HG03457 (cell line): ENCODE data around the gene LRPAP1.
"Not testable (repeated sequence)": the region's sequence is repeated elsewhere in the genome, so short reads cannot be mapped to it uniquely, and the experiment has no call there.

ENCODE experiments used
- ATAC-seq: cut with Tn5 transposase; IDR thresholded peaks from one replicate; pipeline ENCODE4 v1.9.1; 2021; ENCODE audit warnings: moderate number of reproducible peaks; ENCODE audit not compliant: unreplicated experiment

Gene LRPAP1

DNA sequence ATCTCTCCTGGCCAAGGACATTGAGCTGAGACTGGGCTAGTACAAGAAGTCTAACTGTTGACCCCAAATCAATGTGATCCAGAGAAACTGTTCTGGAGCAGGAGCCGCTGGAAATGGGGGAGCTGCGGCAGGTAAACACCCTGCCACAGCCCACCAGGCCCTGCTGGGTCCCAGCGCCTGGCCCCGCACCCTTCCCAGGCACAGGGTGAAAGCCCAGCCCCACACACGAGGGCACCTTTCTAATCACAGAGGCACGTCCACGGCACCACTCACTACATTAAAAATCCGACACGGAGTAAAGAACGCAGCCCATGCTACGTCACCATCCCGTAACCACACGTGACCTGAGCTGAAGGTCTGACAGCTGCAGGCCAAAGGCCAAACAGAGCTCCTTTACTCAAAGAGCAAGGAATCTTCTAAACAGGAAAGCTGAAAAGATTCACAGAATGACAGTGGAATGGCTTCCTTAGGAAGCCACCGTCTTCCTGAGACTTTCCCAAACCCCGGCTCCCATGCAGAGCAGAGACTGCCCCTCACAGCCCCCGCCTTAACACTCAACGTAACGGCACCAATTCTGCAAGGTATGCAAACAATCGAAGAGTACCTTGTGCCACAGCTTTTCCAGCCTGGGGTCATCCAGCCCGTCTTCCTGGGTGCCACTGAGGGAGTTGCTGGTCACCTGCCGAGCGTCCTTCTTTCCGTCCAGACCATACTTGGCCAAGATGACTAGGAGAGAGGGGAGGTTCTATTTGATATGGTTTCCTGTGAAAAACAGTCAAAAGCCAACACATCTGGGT, 12.6 kb downstream of the LRPAP1 start:
- no peak for ATAC-seq

DNA sequence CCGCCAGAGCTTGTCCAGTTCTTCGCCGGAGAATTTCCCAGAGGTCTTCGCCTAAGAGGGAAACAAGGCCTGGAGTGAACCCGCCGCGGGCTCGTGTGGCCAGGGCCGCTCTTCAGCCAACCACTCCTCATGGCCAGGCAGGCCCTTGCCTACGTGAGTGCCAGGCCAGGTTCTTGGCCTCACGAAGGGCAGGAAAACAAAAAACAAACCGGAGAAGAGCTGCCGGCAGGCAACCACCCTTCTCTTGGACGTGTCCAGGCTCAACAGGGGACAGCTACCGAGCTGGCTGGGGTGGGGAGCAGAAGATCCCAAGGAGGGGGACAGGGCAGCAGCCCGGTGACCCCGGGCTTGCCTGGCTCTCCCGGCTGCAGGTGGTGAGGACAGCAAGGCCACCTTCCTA, 13.3 kb downstream of the LRPAP1 start:
- no peak for ATAC-seq

DNA sequence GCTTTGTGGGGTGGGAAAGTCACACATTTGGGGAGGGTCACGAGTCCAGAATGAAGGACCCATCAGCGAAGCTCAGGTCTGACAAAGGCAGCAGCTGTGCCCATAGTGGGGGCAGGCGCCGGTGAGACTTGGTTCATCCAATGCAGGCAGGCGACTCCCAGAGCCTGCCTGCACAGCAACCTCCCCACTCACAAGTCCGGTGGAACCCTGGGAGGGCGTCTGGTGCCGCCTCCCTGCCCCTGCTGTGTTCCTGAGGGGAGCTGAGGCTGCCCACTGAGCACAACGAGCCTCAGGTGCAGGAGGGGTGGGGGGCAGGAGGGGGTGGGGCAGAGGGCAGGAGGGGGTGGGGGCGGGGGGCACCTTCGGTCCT, 13.7 kb downstream of the LRPAP1 start:
- ATAC-seq = no peak

DNA sequence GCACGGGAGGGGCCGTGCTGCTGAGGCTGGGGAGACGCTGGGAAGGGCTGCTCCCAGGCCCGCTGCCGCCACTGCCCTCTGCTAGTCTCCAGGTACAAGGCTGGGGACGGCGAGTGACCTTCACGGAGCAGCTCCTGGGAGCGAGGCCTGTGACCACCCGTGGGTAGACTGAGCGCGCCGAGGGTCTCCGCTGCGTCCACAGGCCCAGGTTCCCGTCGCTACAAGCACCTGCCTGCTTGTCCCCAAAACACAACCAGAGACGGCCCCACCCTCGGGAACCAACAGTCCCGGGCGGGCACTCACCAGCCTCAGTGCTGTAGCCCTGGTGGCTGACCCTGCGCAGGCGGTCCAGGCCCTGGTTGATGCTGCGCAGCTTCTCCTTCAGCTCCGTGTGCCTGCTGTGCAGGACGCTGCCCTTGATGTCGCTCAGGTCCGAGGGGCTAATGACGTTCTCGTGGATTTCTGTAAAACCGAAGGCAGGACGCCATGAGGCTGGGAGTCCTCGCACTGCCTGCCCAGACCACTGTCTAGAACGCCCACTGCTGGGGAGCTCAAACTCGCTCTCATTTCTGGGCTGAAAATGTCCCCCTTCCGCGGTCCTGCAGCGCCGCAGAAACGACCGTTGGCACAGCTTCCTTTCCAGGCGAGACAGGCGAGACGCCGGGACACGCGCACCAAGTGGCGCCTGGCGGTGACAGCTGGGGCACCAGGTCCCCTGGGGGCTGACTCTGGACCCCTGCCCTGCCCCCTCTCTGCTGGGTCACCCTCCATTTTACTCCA, 14.3 kb downstream of the LRPAP1 start:
- no peak for ATAC-seq

DNA sequence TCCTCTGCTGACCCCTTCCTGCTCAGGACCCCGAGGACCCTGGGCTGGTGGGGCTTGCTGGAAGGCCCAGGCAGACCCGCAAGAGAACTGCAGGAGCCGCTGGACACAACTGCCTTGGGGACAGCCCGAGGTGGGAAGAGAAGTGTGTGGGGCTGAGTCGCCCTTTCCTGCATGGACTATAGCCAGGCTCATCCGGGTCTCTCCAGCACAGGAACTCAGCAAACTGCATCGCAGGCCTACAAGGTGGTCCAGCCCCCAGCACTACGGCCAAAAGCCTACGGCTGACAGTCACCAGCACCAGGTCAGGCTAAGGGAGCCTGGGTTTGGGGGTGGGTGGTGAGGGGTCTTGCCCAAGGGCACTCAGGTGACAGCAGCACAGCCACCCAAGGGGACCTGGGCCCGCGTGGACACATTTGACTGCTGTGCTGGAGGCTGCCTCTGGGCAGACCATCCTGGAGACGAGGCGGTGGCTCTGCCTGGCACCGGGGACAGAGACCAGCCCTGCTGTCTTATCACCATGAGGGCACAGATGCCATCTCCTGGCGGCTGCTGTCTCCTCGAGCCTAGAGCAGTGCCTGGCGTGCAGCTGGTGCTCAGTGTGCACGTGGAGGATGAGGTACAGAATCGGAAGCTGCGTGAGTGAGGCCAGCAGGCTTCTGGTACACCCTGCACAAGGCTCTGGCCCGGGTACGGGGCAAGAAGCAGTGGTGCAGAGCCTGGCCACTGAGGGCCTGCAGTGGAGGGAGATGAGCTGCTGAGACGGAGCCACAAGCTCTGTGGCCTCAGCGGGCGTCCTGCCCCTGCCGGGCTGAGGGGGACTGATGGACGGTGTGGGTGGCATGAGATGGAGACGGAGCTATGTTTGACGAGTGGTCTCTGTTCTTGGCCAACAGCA, 15.1 kb downstream of the LRPAP1 start:
- ATAC-seq = no peak

DNA sequence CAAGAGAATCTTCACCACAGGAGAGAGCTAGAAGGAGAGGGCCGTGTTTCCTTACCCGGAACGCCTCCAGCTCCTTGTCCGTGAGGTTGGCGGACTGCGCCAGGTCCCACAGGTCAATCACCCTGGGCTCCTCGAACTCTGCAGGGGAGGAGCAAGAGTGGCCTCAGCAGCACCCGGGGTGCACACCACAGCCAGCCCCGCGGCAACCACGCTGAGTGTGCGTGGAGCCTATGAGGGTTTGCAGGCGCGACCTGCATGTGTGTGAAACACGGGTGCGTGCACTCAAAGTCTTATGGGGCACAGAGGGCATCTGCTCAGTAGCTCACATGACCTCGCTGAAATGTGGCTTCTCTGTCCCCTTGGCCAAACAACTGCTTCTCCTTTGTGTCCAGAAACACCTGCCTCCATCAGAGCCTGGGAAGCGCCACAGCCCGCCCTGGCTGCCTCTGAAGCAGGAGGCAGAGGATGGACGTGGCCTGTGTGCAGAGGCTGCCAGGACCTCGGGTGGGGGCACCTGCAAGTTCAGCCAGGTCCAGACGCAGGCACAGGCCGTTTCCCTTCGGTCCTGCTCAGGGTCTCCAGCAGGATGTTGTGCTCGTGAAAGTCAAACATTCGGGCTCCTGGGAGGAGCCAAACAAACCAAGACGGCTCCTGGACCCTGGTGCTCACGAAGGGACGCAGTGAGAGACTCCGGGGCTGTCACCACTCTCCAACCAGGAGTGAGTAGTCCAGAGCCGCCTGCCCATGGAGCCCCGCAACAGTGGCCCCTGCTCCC, 16.0 kb downstream of the LRPAP1 start:
- no peak for ATAC-seq

DNA sequence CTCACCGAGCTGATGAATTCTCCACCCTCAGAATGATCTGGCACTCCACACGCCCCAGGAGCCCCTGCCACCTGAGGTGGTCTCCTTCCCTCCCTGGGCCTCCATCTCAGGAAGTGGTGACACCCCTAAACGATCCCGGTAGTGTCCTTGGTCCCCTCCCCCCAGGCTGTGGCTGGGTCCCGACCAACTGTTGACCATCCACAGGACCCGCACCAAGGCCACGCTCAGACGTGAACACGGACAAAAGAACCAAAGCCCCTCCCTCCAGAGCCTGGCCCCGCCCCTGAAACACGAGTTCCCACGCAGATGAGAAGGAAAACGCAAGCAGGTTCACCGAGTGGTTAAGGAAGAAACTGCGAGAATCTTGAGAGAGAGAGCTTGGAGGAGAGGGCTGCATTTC, 16.6 kb downstream of the LRPAP1 start:
- no peak for ATAC-seq

DNA sequence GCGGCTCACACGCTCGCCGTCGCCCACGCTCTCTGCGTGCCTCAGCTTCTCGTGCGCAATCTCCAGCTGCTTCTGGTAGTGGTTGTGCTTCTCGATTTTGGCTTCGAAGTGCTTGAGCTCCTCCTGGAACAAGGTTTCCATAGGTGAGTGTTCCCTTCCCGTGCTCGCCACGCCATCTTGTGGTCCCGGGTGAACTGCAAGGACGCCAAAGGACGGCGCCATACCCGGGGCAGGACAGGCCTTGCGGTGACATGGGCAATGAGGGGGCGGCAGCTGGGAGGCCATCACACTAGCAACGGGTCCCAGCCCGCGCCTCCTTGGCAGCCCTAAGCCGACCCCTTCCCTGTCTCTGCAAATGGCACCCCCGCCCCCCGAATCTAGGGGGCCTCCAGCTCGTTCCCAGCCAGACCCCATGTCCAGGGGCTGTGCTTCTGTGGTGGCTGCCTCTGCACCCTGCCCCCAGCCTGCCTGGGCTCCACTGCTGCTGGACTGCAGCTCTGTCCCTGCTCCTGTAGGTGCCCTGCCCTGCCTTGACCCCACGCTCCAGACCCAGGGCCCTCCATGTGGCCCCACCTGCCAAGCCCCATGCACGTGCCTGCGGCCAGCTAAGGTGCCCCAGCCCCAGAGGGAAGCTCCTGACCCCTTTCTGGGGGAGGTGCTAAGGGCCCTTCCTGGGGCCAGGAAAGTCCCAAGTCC, 17.3 kb downstream of the LRPAP1 start:
- no peak for ATAC-seq

DNA sequence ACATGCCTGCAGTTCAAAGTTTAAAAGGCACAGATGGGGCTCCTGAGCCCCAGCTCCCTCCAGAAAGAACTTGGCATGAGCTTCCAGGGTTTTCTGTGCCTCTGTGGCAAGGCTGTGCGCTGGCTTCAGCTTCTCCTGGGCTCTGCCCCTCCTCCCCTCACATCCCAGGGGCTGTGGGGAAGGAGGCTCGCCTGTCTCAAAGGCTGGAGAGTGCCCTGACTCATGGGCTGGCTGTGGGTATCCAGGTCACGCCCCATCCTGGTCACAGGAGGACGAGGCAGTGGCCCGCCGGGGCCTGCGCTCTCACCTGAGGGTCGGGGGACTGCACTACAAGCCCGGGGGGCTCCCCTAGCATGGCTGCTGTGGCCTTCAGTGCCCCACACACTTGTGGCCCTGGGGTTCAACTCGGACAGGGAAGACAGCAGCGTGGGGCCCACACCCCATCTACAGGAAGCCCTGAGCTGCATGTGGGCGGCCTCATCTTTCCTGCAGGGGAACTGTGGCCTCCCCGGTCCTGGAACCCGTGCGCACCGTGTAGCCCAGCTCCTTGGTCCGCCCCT, 17.9 kb downstream of the LRPAP1 start:
- ATAC-seq = no peak

DNA sequence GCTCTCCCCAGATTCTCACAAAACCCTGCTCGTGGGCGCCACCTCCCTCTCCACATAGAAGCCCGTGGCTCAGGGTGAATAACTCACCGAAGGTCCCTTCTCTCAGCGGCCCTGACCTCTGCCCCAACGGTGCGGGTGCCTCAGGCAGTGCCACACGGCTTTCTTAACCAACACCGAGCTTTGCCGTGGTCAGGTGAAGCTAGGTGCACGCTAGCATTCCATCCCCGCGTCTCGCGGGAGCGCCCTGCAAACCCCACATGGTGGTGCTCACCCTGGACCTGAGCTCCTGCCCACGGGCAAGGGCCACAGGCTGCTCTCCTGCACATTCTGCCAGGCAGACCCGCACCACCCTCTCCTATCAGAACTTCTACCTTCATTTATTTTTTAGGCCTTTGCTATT, 18.4 kb downstream of the LRPAP1 start:
- ATAC-seq = no peak

DNA sequence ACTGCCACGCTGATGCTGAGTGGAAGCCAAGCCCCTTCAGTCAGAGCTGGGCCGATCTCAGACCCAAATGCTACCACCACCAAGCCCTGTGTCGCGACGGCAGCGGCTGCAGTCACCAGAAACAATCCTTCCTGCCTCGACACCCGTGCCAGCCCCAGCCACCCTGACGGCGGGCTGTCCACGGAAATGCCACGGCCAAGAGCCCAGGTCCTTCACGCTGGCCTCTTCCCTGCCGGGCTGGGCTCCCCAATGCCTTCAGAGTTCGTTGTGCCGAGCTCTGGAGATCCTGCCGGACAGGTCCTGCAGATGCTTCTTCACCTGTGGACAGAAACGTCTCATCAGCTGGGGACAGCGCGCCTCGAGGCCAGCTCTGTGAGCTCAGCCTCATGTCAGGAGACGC, 19.5 kb downstream of the LRPAP1 start:
- ATAC-seq = no peak

DNA sequence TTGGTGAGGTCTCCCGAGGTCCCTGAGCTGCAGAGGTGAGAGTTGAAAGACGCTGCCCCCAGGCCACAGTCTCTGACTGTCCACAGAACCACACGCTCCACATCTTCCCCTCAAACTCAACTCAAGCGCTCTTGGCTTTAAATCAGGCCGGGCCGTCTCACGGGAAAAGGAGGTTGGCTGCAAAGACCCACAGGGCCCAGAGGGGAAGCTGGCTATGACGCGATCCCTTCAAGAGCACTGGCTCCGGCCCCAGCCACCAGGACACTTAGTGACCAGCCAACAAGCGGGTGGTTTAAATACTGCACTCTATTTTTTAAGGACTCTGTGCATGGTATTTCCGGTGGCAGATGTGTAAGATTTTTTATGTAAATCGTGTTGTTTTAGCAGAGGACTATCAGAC, 19.9 kb downstream of the LRPAP1 start:
- ATAC-seq = no peak

DNA sequence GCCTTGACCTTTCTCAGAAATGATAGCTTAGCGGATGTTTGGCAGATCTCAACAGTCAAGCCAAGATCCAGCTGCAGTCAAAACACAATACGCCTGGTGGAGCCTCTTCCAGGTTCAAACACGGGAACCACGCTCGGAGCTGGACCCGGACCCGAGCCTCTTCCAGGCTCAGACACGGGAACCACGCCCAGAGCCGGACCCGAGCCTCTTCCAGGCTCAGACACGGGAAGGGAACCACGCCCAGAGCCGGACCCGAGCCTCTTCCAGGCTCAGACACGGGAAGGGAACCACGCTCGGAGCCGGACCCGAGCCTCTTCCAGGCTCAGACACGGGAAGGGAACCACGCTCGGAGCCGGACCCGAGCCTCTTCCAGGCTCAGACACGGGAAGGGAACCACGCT, 20.6 kb downstream of the LRPAP1 start:
- ATAC-seq = not testable (repeated sequence)

DNA sequence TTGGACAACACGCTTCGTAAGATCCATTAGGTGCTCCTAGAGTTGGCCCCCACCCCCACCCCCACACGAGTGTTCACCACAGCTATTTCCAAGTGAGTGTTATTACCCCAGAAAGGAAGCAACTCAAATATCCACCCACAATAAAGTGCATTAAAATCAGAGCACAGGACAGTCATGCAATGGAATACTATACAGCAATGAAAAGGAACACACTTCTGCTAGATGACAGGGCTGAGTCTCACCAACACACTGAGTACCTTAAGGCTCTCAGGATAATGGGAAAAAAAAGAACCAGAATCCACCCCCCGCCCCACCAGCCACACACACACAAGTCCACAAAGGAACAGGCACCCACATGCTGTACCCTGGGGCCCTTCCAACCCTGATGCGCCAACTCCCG, 21.0 kb downstream of the LRPAP1 start:
- no peak for ATAC-seq

DNA sequence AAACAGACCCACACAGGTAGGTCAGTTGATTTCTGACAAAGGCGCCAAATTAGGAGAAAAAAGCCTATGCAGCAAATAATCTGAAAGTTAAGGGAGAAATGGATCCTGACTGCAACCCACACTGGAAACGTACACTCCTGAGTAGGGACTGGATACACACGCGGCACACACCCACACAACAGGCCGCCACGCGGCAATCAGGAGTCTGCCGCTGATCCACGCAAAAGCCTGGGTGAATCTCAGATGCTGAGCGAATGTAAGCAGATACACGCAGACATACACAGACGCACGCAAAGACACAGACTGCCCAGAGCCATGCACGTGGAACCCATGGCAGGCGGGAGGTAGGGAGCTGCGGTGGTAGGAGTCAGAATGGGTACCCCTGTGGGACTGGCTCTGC, 21.7 kb downstream of the LRPAP1 start:
- ATAC-seq = no peak

DNA sequence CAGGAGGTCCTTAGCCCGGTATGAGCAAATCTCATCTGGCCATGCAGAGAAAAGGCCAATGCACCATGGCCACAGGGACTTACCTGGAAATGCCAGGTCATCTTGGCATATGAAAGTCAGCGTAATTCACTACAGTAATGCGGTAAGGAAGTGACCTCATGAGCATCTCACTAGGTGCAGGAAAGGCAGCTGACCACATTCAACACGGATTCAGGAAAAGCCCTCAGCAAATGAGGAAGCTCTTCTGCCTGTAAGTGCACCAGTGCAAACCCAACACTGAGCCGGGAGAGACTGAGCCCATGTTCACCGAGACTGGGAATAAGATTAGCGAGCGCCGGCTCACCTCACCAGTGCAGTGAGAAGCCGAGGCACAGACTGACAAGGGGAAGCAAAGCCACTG, 23.7 kb downstream of the LRPAP1 start:
- no peak for ATAC-seq

DNA sequence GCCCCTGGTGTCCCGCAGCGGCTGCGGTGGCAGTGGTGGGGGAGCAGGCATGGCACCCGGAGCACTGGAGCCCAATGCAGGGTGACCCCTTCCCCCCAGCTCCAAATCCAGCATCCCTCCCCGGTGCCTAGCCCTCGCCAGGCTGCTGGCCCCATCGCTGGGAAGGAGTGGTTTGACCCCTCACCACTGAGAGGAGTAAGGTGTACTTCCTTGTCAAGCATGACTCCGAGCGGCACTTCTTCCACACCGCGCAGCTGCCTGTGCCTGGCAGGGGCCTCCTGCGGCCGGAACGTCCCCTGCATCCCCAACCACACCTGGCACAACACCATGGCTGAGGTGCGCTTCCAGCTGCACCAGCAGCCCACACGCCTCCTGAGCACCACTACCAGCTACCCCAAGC, 27.0 kb downstream of the LRPAP1 start:
- ATAC-seq = no peak

DNA sequence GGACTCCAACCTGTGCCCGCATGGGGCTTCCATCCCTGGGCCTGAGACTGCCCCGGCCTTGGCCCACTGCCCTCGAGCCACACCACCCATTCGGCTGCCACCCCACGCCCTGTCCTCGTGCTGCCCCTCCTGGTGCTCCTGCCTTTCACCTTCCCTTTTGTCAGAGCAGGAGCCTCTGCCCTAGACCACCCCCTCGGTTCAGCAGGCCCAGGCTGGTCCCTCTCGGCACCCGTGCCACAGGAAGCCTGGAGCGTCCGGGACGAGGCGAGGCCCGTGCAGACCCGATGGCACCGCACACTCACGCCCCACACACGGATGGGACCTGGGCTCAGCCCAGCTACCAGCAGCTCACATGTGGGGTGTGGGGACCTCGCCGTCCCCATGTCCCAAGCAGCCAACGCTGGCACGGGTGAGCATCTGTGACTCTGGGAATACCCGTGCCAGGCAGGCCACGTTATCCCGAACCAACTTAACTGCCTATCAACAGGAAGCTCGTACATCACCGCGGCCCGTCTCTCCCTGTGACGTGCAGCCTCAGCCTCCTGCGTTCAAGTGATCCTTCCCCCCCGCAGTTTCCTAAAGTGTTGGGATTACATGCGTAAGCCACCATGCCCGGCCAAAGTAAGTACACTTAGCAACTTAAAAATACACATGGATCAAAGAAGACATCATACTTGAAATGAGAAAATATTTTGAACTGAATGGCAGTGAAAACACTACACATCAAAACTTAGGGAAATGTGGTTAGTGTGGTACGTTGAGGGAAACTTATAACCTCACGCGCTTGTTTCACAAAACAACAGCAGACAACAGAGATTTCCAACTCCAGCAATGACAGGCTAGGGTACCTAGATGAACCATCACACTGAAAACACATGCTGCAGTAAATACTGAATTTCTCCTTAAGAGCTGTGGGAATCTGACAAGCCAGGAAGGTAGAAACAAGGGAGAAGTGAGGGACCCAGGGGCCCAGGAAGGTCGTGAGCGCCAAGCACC, 29.0 kb downstream of the LRPAP1 start:
- no peak for ATAC-seq
